Measurements from ENCODE around the gene PLA2G4F.
"Not testable (repeated sequence)": the region's sequence is repeated elsewhere in the genome, so short reads cannot be mapped to it uniquely, and the experiment has no call there.

Gene PLA2G4F

GRCh38 chr15:42097018-42097417 is 59.4 kb downstream of the PLA2G4F start:
- no peak for DNase-seq (ENCODE audit: low read depth)

DNA sequence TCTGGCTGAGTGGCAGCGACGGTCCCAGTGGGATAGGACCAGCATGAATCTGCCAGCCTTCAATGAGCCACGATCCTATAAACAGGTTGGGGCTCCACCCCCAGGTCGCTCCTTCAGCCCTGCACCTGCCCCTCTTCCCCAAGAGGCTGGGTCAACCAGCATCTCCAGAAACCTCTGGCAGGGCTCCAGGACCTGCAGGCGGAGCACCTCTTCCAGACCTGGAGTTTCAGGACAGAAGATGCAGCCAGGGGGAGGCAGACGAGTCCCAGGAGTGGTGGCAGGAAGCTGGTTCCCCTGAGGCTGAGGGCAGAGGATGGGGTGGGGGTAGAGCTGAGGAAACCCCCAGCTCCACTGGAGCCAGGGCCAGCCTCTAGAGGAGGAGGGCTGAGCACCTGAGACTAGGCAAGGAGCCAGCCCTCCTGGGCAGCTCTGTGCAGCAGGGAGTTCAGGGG is 61.9 kb downstream of the PLA2G4F start, which contains the start of gene PLA2G4D:
TSS of gene PLA2G4D (minus strand) at position 51 of the 452 bp plus-strand sequence. CDS start 103 bp downstream, outside the sequence.
- no peak for DNase-seq (ENCODE audit: low read depth)

DNA sequence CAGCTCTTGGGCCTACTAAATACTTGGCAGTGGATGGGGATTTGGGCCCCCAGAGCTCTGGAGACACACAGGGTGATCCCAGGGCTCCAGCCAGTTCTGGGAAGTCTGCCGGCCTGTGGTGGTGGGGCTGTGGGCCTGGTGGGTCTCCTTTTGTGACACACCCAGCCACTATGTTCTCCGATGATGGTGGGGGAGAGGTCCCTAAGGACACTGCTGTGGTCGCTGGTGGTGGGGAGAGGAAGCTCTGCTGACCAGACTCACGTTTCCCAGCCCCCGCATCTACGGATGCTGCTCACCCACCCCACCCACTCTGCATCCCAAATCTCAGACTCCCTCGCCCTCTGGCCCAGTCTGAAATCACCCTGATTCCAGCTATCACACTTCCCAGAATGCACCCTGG is 62.5 kb downstream of the PLA2G4F start:
- DNase-seq (ENCODE audit: low read depth): no peak

- DNase-seq (ENCODE audit: low read depth): no peak
These were observed 63.8 kb downstream of the PLA2G4F start for GRCh38 chr15:42092398-42093318.

DNA sequence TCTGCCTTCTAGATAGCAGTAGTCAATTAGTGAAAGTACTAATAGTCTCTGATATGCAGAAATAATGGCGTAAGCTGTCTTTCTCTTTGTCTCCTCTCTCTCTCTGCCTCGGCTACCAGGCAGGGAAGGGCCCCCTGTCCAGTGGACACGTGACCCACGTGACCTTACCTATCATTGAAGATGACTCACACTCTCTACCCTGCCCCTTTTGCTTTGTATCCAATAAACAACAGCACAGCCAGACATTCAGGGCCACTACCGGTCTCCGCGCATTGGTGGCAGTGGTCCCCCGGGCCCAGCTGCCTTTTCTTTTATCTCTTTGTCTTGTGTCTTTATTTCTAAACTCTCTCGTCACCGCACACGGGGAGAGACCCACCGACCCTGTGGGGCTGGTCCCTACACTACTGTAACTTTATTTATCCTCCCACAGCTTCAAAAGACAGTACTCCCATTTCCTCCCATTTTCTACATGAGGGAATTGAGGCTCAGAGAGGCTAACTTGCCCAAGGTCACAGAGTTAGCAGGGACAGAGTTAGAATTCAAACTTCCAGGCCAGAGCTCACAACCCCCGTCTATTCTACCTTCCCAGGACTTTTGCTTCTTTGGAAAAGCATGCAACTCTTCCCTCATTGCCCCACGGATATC is 64.6 kb downstream of the PLA2G4F start:
- DNase-seq (ENCODE audit: low read depth): not testable (repeated sequence)

DNA sequence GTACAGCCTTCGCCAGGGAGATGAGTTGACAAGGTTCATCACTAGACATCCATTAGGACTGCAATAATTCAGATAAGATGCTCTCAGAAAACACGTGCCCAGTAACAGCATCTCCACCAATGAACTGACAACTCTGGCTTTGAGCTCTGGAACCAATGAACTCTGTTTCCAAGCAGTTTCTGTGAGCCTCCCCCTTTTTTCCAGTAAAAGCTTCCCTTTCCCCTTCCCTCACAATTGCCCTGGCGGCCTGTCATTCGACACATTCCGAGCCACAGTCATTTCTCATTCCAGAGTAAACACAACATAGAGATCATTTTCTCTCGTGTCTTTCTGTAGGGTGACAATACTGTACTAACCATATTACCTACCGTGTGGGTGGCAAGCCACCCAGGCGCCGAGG is 65.7 kb downstream of the PLA2G4F start:
- DNase-seq (ENCODE audit: low read depth): no peak

DNA sequence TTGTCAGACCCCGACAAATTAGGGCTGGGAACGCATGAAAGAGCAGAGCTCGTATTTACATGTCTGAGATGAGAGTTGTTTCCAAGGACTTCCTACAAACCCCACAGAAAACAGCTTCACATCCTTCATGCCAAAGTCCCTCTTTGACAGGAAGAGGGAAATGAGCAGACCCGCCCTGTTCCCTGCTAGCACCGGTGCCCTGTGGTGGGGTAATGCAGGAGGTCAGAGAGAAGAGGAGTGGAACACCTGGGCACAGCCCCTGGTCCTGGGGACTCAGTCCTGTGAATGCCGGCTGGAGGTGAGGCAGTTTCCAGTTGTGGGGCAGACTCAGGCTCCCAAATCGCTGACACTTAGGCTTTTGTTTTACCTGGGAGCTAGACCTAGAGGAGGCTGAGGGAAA is 66.1 kb downstream of the PLA2G4F start:
- DNase-seq (ENCODE audit: low read depth): no peak

DNA sequence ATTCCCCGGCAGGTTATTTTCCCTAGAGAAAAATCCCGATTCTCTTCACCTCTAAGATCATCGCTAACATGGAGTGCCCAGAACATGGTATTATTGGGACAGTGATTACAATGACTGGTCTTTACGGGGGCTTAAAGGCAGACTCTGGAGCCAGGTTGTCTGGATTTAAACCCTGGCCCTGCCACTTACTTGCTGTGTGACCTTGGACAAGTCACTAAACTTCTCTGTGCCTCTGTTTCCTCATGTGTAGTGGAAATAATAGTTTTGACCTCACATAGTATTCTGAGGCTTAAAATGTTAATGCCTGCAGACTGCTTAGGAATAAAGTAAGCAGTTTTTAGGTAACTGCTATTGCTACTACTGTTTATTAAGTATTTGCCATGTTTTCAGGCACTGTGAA is 66.5 kb downstream of the PLA2G4F start:
- DNase-seq (ENCODE audit: low read depth): no peak
